Right lobe of liver (tissue), 4 donors: ENCODE results near the gene GAL3ST3.

Experiments
- POLR2A ChIP-seq: fragments of 450-650 bp; IDR thresholded peaks from one replicate; pipeline ENCODE4 v1.6.1; 2017; ENCODE audit warnings: antibody characterized with exemption, mild to moderate bottlenecking
- TF ChIP-seq, protein P1 (sequence below), 4 donors: fragments of 200-600 bp in 3 of 4; fragments of 450-650 bp in 1 of 4; IDR thresholded peaks; one replicate each; pipeline versions ENCODE4 v1.5.1 to v1.8.0; 2016 to 2022; ENCODE audit warnings: antibody characterized with exemption in 4 of 4, mild to moderate bottlenecking in 2 of 4
- donor health status: DM: no; HTN: no; CAD: no.
- donor health status: DM: no; HTN: no; CAD: no.
- donor health status: DM: no; HTN: yes; CAD: no.

GRCh38 chr11:66042227-66042995 is 6.5 kb downstream of the GAL3ST3 start:
- TF ChIP-seq, protein P1, sequence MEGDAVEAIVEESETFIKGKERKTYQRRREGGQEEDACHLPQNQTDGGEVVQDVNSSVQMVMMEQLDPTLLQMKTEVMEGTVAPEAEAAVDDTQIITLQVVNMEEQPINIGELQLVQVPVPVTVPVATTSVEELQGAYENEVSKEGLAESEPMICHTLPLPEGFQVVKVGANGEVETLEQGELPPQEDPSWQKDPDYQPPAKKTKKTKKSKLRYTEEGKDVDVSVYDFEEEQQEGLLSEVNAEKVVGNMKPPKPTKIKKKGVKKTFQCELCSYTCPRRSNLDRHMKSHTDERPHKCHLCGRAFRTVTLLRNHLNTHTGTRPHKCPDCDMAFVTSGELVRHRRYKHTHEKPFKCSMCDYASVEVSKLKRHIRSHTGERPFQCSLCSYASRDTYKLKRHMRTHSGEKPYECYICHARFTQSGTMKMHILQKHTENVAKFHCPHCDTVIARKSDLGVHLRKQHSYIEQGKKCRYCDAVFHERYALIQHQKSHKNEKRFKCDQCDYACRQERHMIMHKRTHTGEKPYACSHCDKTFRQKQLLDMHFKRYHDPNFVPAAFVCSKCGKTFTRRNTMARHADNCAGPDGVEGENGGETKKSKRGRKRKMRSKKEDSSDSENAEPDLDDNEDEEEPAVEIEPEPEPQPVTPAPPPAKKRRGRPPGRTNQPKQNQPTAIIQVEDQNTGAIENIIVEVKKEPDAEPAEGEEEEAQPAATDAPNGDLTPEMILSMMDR (IDR thresholded peaks at IDR 0.05): no peak
- TF ChIP-seq POLR2A: no peak
